ENCODE results near the gene PMS2. TPM values are rescaled to one million over a fixed set of nuclear protein-coding genes. Genes with fewer than 3 reads are reported as not detected.
"Not testable (repeated sequence)": the region's sequence is repeated elsewhere in the genome, so short reads cannot be mapped to it uniquely, and the experiment has no call there.

The PMS2 gene
- total and polyA plus RNA-seq, 9 of the 15 experiments (the other 6 are each of a cell fraction or from before 2014, with no cell fraction given): 4.9 to 27.6 (median 16.5) TPM

DNA sequence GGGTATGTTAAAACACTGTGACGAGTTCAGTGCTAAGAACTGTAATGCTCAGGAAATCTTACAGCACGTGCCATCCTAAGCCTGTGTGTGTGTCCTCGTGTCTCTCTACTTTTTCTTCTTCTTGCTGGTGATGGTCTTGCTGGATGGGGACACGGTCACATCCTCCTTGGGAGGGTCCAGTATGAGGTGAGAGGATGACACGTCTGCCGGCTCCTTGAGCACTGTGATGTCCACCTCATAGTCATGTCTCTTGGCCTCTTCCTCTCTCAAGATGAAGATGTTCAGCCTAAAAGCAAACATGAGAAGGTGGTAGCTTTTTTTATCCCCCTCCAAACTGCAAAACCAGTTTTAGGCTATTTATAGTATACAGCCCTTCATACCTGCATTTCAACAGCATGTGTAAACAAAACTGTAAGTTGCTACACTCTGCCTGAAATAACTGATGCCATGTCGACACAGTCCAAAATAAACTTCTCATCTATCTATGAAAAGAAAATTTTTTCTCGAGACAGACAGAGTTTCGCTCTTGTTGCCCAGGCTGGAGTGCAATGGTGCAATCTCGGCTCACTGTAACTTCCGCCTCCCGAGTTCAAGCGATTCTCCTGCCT, 82.5 kb downstream of the PMS2 start:
- H3K4me2 ChIP-seq (ENCODE audit: insufficient read depth, low read length); H3K9ac ChIP-seq (ENCODE audit: insufficient read depth in 1 of 2, low read depth in 2 of 2, low read length in 2 of 2); BruUV-seq (replicated peaks); DNase-seq (ENCODE audit: extremely low read depth in 1 of 4, low spot score in 3 of 4); H3K4me1 ChIP-seq (replicated peaks in 1 of 2; ENCODE audit: control insufficient read depth in 2 of 2, insufficient read depth in 2 of 2, low read length in 2 of 2); H3K9me3 ChIP-seq (replicated peaks; ENCODE audit: control insufficient read depth, insufficient read depth, low read depth, low read length); H3K4me3 ChIP-seq; H2AFZ ChIP-seq (ENCODE audit: low read depth, low read length); H3K9me1 ChIP-seq (ENCODE audit: control insufficient read depth, insufficient read depth, low read length); CTCF ChIA-PET (ENCODE audit: low intra/inter-chr PET ratio); in situ Hi-C loops (cut with MboI); H3K79me2 ChIP-seq (ENCODE audit: control insufficient read depth, insufficient read depth, low read length); ATAC-seq; H3K27ac ChIP-seq (ENCODE audit: extremely low read depth, low read depth, low read length); intact Hi-C loops (cut with micrococcal nuclease); POLR2A ChIA-PET; H4K20me1 ChIP-seq (replicated peaks; ENCODE audit: control insufficient read depth, insufficient read depth, low read length); H3K36me3 ChIP-seq (ENCODE audit: control insufficient read depth, insufficient read depth, low read length); H3K27me3 ChIP-seq (ENCODE audit: control insufficient read depth in 2 of 2, insufficient read depth in 2 of 2, low read length in 2 of 2); FAIRE-seq: not testable (repeated sequence)
- WGBS (ENCODE audit: insufficient coverage, low coverage, missing lambda C conversion rate): no CpG with 5 or more reads among the region's 13 CpGs

DNA sequence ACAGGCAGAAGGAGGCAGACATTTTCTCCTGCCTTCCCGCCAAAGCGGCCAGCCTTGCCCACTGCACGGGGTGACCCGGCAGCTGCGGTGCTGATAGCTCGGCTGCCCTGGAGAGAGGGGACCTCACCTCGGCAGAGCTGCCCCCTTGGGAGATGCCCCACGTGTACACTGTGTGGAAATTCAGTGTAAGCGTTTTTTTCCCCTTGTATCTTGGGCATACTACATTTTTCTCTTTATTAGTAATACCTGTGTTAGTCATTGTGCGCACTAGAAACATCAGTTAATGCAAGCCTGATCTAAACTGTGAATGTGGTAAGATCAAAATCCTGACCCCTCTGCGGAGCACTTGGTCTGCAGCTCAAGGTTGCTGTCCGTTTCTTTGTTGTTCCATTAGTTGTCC, 84.2 kb downstream of the PMS2 start:
- CTCF ChIA-PET (ENCODE audit: low intra/inter-chr PET ratio); H3K79me2 ChIP-seq (ENCODE audit: control insufficient read depth, insufficient read depth, low read length); intact Hi-C loops (cut with micrococcal nuclease); H2AFZ ChIP-seq (ENCODE audit: low read depth, low read length); H3K4me3 ChIP-seq; FAIRE-seq; in situ Hi-C loops (cut with MboI); H3K4me1 ChIP-seq (replicated peaks in 1 of 2; ENCODE audit: control insufficient read depth in 2 of 2, insufficient read depth in 2 of 2, low read length in 2 of 2); POLR2A ChIA-PET; ATAC-seq; H3K9me1 ChIP-seq (ENCODE audit: control insufficient read depth, insufficient read depth, low read length); H4K20me1 ChIP-seq (replicated peaks; ENCODE audit: control insufficient read depth, insufficient read depth, low read length); H3K36me3 ChIP-seq (ENCODE audit: control insufficient read depth, insufficient read depth, low read length); H3K9me3 ChIP-seq (replicated peaks; ENCODE audit: control insufficient read depth, insufficient read depth, low read depth, low read length); H3K27ac ChIP-seq (ENCODE audit: extremely low read depth, low read depth, low read length); DNase-seq (ENCODE audit: extremely low read depth in 1 of 4, low spot score in 3 of 4); H3K9ac ChIP-seq (ENCODE audit: insufficient read depth in 1 of 2, low read depth in 2 of 2, low read length in 2 of 2); H3K4me2 ChIP-seq (ENCODE audit: insufficient read depth, low read length); H3K27me3 ChIP-seq (ENCODE audit: control insufficient read depth in 2 of 2, insufficient read depth in 2 of 2, low read length in 2 of 2); BruUV-seq (replicated peaks): not testable (repeated sequence)
- no CpG with 5 or more reads among the region's 12 CpGs for WGBS (ENCODE audit: insufficient coverage, low coverage, missing lambda C conversion rate)

DNA sequence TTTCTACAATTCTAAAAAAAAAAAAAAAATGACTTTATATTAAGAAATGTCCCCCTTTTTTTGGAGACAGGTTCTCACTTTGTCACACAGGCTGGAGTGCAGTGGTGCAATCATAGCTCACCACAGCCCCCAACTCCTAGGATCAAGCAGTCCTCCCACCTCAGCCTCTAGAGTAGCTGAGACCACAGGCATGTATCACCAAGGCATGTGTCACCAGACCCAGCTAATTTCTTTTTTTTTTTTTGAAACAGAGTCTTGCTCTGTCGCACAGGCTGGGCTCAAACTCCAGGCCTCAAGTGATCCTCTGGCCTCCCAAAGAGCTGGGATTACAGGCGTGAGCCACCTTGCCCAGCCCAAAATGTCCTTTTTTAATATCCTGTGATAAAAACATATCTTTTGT, 84.7 kb downstream of the PMS2 start:
- H3K27ac ChIP-seq (ENCODE audit: extremely low read depth, low read depth, low read length); H4K20me1 ChIP-seq (replicated peaks; ENCODE audit: control insufficient read depth, insufficient read depth, low read length); H2AFZ ChIP-seq (ENCODE audit: low read depth, low read length); H3K9ac ChIP-seq (ENCODE audit: insufficient read depth in 1 of 2, low read depth in 2 of 2, low read length in 2 of 2); H3K79me2 ChIP-seq (ENCODE audit: control insufficient read depth, insufficient read depth, low read length); POLR2A ChIA-PET; FAIRE-seq; intact Hi-C loops (cut with micrococcal nuclease); H3K9me1 ChIP-seq (ENCODE audit: control insufficient read depth, insufficient read depth, low read length); in situ Hi-C loops (cut with MboI); H3K4me3 ChIP-seq; H3K36me3 ChIP-seq (ENCODE audit: control insufficient read depth, insufficient read depth, low read length); H3K9me3 ChIP-seq (replicated peaks; ENCODE audit: control insufficient read depth, insufficient read depth, low read depth, low read length); H3K27me3 ChIP-seq (ENCODE audit: control insufficient read depth in 2 of 2, insufficient read depth in 2 of 2, low read length in 2 of 2); H3K4me2 ChIP-seq (ENCODE audit: insufficient read depth, low read length); ATAC-seq; BruUV-seq (replicated peaks); DNase-seq (ENCODE audit: extremely low read depth in 1 of 4, low spot score in 3 of 4); H3K4me1 ChIP-seq (replicated peaks in 1 of 2; ENCODE audit: control insufficient read depth in 2 of 2, insufficient read depth in 2 of 2, low read length in 2 of 2); CTCF ChIA-PET (ENCODE audit: low intra/inter-chr PET ratio): not testable (repeated sequence)
- WGBS (ENCODE audit: insufficient coverage, low coverage, missing lambda C conversion rate): no CpG with 5 or more reads among the region's 2 CpGs
